Glomerular endothelial cell (primary cell): Measurements from ENCODE around the gene ENTPD5. TPM values are rescaled to one million over a fixed set of nuclear protein-coding genes. Genes with fewer than 3 reads are reported as not detected.

ENCODE experiments used
- DNase-seq: peaks from one replicate; pipeline ENCODE4 v3.0.0-alpha.2; 2011; ENCODE audit warnings: low read depth, low spot score; ENCODE audit errors: extremely low read depth
- total RNA-seq: library from RNA; depleted of rRNA; stranded (reverse); fragments of >200 nt; gene quantifications from 2 replicates; pipeline ENCODE4 v1.2.3, GENCODE V29; 2015

The ENTPD5 gene
- 9.3 and 10.9 TPM in 2 replicates for total RNA-seq

GRCh38 chr14:74018586-74019407 lies at the start of gene ENTPD5, which contains the start of gene BBOF1:
Gene ENTPD5 (minus strand): TSS chr14:74019288. CDS start chr14:73988102, 31,186 bp downstream.
Gene BBOF1 (plus strand): TSS chr14:74019349. CDS start chr14:74019479, 130 bp downstream.
- DNase-seq = no peak

GRCh38 chr14:74065746-74066575 lies 46.9 kb upstream of the ENTPD5 start:
- DNase-seq = no peak

GRCh38 chr14:74064883-74065282 lies 45.8 kb upstream of the ENTPD5 start:
- DNase-seq = no peak

- DNase-seq = no peak
Measured at GRCh38 chr14:74064426-74064825, 45.3 kb upstream of the ENTPD5 start.

- no peak for DNase-seq
Measured at GRCh38 chr14:74062809-74063150, 43.7 kb upstream of the ENTPD5 start.

GRCh38 chr14:74049876-74050495 lies 30.9 kb upstream of the ENTPD5 start:
- no peak for DNase-seq

- DNase-seq = no peak
Measured at GRCh38 chr14:74048281-74048680, 29.2 kb upstream of the ENTPD5 start.

- no peak for DNase-seq
Measured at GRCh38 chr14:74045522-74045921, 26.4 kb upstream of the ENTPD5 start.

- no peak for DNase-seq
Measured at GRCh38 chr14:74042296-74042695, 23.2 kb upstream of the ENTPD5 start.

- DNase-seq = peak; percentile 31
Measured at GRCh38 chr14:74038020-74038859, 19.2 kb upstream of the ENTPD5 start.

- no peak for DNase-seq
Measured at GRCh38 chr14:74035556-74035955, 16.5 kb upstream of the ENTPD5 start.

GRCh38 chr14:74034572-74034971 lies 15.5 kb upstream of the ENTPD5 start:
- no peak for DNase-seq

- no peak for DNase-seq
Measured at GRCh38 chr14:74029136-74029535, 10.0 kb upstream of the ENTPD5 start.

- no peak for DNase-seq
Measured at GRCh38 chr14:74022346-74022745, 3.3 kb upstream of the ENTPD5 start.

GRCh38 chr14:74019408-74020137 lies 485 bp upstream of the ENTPD5 start:
- peak; percentile 12 for DNase-seq

GRCh38 chr14:74018174-74018585 lies 908 bp downstream of the ENTPD5 start:
- DNase-seq = peak; percentile 34

GRCh38 chr14:74015963-74016362 lies 3.1 kb downstream of the ENTPD5 start:
- DNase-seq = no peak

GRCh38 chr14:74015176-74015575 lies 3.9 kb downstream of the ENTPD5 start:
- DNase-seq = no peak

GRCh38 chr14:74014299-74014698 lies 4.8 kb downstream of the ENTPD5 start:
- no peak for DNase-seq
